GM21737 (cell line): ENCODE data around the gene SIK3.
"Not testable (repeated sequence)": the region's sequence is repeated elsewhere in the genome, so short reads cannot be mapped to it uniquely, and the experiment has no call there.

Experiments
- ATAC-seq: cut with Tn5 transposase; IDR thresholded peaks from one replicate; pipeline ENCODE4 v1.9.1; 2021; ENCODE audit warnings: mild to moderate bottlenecking, moderate library complexity; ENCODE audit not compliant: unreplicated experiment

The SIK3 gene

GRCh38 chr11:117050121-117050520 lies 48.1 kb downstream of the SIK3 start:
- ATAC-seq = not testable (repeated sequence)

- not testable (repeated sequence) for ATAC-seq
Observed at GRCh38 chr11:117046627-117047026, 51.6 kb downstream of the SIK3 start.

DNA sequence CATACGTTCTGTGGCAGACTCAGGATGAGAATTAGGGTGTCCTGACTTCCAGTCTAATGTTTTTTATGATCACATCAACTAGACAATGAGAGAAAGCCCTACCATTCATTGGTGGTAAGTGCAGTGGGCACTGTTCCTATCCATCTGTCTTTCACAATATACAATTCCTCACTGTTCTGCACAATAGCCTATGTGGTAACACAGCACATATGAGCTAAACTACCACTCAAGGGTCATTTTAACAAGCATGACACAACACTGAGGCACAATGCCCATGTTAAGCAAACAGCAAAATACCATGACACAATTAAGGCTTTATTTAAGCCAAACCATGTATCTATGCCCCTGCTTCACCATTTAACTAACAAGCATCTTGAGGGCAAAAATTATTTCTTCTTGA lies 52.3 kb downstream of the SIK3 start:
- no peak for ATAC-seq

DNA sequence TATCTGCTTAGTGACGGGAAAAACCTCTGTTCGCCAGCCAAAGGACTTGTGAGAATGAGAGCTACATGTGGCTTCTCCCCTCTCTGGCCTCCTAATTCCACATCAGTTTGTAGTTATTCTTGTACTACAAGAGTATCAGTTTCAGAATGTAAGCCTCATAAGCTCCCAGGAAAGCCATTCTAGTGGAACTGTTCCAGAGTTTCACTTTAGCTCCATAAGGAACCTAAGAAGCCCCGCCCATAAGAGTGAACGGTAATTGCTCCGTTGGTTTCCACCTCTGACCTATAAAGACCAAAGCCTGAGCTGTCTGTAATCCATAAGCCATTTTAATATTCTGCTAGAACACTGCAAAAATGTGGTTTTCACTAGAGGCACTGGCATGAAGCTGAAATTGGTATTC lies 53.0 kb downstream of the SIK3 start:
- no peak for ATAC-seq

DNA sequence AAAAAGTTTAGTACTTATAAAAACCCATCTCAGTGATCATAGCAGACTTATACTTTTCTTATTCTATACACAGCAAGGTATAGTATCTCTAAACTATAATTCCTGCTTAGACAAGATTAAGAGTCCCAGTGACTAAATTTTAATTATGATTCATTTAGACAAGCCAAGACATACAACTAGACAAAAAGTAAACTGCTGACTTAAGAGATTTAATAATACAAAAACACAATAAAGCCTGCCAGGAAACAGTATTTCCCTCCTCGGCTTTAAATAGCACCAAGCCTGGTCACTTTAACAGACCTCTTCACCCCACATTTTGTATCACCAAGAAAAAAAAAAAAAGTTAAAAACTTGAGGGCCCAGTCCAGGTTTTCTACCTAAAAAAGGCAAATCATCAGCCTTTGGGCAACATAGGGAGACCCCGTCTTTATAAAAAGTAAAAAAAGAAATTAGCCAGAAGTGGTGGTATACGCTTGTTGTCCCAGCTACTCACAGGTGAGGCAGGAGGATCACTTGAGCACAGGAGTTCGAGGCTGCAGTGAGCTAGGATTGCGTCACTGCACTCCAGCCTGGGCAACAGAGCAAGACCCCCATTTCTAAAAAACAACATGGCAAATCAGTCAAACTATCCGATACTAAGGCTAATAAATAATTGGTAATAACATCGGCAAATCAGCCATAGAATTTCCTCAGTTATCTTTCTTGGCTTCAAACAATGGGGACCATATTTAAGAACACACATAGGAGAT lies 53.8 kb downstream of the SIK3 start:
- no peak for ATAC-seq

- ATAC-seq = no peak
Observed at GRCh38 chr11:117042689-117043088, 55.5 kb downstream of the SIK3 start.

- no peak for ATAC-seq
Observed at GRCh38 chr11:117039900-117040299, 58.3 kb downstream of the SIK3 start.

- ATAC-seq = no peak
Observed at GRCh38 chr11:117039270-117039669, 59.0 kb downstream of the SIK3 start.

DNA sequence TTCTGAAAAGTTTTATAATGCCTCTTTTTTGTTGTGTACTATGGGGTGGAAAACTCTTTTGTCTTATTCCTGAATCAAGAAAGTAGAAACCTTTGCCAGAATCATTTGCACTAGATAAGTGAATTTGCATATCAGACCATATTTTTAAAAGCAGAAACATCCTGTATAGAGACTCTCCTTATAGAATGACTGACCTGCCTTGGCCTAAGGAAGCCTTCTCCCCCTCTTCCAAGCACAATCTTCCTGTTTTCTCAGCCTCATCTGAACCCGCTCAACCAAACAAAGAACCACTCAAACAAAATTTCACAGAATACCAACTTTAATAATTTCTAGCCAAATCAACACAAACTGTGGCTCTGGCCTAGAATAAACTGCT lies 60.3 kb downstream of the SIK3 start:
- ATAC-seq = no peak

GRCh38 chr11:117037279-117037974 lies 60.8 kb downstream of the SIK3 start:
- ATAC-seq = no peak

- ATAC-seq = no peak
Observed at GRCh38 chr11:117034901-117035300, 63.3 kb downstream of the SIK3 start.

DNA sequence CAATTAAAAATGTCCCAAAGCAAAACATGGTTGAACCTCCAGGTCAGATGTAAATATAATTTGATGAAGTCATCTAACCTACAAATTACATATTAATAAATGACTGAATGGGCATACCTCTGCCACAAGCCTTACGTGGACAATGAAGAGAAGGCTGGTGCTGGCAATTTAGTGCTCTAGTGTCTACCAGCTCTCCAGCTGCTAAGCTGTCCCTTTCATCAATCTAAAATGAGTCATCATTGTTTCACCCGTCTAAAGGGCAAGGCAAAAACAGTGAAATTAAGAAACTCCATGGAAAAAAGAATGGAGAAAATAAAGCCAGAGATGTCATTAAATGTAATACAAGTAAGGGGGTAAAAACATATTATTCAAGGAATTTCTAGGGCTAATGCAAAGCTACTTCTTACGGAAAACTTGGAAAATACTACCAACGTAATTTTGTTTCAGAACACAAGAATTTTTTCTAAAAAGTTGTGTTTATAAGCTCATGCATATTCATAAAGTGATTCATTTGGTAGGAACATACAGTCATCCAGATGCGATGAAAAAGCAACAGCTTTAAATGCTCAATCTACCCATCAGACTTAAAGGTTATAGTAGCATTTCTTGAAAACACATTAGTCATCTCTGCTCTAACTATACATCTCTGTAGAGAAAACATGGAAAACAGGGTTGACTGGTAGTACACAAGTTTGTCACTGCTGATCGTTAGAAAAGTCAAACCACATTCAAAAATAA lies 71.5 kb downstream of the SIK3 start:
- ATAC-seq = no peak

DNA sequence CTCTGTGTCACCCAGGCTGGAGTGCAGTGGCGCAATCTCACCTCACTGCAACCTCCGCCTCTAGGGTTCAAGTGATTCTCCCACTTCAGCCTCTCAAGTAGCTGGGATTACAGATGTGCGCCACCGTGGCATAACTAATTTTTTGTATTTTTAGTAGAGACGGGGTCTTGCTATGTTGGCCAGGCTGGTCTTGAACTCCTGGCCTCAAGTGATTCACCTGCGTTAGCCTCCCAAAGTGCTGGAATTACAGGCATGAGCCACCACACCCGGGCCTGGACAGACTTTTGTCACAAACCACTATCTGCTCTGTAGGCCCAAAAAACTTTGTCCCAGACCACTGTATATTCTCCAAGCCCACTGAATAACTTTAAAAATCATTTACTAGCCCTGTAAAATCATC lies 74.5 kb downstream of the SIK3 start:
- not testable (repeated sequence) for ATAC-seq

DNA sequence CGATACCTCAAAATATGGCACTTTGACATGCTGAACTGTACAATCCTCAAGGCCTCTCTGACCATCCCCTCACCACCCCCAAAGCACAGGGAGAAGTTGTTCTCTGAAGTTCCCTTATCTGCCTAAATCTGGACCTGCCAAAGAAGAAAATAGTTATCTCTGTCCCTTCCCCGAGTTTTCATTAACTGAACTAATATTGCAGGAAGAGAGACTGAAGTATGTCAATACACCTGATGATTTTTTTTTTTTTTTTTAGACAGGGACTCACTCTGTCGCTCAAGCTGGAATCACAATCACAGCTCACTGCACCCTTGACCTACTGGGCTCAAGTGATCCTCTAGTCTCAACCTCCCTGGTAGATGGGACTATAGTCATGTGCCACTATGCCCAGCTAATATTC lies 75.0 kb downstream of the SIK3 start:
- no peak for ATAC-seq

DNA sequence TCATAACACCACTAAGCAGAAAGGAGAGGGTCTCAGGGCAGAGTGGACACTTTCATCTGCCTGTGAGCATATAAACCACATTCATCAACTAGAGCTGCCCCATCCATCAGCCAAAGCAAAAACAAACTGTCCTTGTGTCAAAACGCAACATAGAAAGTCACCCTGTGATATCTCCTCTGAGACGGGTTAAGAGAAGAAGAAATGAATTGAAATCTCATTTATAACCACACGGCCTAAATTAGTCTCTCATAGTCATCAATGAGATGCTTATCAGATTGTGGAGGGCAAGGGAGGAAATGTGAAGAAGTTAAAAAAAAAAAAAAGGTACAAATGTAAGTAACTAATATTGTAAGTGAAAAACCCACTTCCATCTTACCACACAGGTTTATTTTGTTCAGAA lies 75.7 kb downstream of the SIK3 start:
- ATAC-seq = no peak

- ATAC-seq = no peak
Observed at GRCh38 chr11:117020869-117021564, 77.2 kb downstream of the SIK3 start.

DNA sequence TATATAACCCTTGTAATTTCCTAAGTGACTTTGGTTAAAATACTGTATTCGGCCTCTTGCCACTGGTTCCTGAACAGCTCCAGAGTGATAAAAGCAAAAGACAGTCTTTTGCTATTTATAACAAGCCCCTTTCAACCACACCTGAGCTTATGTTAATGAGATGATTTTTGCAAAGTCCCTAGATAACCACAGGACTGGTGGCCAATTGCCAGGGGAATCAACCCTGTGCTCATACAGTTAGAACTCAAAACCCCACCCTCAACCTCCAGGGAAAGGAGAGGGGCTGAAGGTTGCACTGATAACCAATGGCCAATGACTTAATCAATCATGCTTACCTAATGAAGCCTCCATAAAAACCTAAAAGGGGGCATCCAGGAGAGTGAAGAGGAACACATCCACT lies 77.9 kb downstream of the SIK3 start:
- no peak for ATAC-seq

GRCh38 chr11:117019871-117020270 lies 78.4 kb downstream of the SIK3 start:
- no peak for ATAC-seq

DNA sequence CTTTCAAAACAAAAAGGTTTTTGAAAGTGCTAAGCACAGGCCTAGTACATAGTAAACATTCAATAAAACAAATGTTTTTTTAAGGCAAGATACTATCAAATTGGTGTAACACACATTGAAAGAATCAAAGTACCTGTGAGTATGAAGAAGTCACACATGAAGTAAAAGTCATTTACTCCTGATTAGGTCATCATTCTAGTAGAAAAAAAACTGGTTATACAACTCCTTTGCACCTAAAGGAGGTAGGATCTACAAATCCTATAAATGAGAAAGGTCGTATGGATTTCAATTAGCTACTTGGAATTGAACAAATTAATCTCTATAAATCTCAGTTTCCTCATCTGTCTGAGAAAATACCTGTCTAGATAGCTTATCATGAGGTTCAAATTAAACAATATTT lies 80.8 kb downstream of the SIK3 start:
- no peak for ATAC-seq

- no peak for ATAC-seq
Observed at GRCh38 chr11:117016747-117017146, 81.5 kb downstream of the SIK3 start.

DNA sequence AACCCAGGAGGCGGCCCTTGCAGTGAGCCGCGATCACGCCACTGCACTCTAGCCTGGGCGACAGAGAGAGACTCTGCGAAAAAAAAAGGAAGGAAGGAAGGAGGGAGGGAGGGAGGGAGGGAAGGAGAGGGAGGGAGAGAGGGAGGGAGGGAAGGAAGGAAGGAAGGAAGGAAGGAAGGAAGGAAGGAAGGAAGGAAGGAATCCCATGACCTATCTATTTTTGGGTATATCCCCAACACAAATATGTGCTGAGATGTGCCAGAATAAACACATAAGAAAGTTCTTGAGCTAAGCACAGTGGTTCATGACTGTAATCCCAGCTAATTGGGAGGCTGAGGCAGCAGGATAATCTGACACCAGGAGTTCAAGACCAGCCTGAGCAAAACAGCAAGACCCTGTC lies 82.0 kb downstream of the SIK3 start:
- no peak for ATAC-seq
